ENCODE data around the gene THBD.

GRCh38 chr20:23036371-23036770, 13.1 kb downstream of the THBD start:
- TF ChIP-seq CTCF (conservative IDR thresholded peaks at IDR 0.05 in 1 of 2, IDR thresholded peaks at IDR 0.05 in 1 of 2; ENCODE audit: low read depth in 1 of 2, low read length in 2 of 2) (no peak), EZH2 (IDR thresholded peaks at IDR 0.05; ENCODE audit: low read length, missing control alignments) (no peak)
